GM18520 (cell line): ENCODE data around the gene SLC25A40.
"Not testable (repeated sequence)": the region's sequence is repeated elsewhere in the genome, so short reads cannot be mapped to it uniquely, and the experiment has no call there.

ENCODE experiments used
- ATAC-seq: cut with Tn5 transposase; IDR thresholded peaks from one replicate; pipeline ENCODE4 v1.9.1; 2021; ENCODE audit not compliant: unreplicated experiment

The SLC25A40 gene

DNA sequence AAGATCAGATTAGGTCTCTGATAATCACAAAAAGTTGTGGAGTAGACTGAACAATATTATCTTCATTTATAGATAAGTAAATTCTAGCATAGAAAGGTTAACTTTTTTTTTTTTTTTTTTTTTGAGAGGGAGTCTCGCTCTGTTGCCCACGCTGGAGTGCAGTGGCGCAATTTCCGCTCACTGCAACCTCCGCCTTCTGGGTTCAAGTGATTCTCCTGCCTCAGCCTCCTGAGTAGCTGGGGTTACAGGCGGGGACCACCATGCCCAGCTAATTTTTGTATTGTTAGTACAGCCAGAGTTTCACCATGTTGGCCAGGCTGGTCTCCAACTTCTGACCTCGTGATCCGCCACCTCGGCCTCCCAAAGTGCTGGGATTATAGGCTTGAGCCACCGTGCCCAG, 2.8 kb downstream of the SLC25A40 start:
- not testable (repeated sequence) for ATAC-seq

- ATAC-seq = no peak
These were observed 3.8 kb downstream of the SLC25A40 start for GRCh38 chr7:87872346-87872745.

DNA sequence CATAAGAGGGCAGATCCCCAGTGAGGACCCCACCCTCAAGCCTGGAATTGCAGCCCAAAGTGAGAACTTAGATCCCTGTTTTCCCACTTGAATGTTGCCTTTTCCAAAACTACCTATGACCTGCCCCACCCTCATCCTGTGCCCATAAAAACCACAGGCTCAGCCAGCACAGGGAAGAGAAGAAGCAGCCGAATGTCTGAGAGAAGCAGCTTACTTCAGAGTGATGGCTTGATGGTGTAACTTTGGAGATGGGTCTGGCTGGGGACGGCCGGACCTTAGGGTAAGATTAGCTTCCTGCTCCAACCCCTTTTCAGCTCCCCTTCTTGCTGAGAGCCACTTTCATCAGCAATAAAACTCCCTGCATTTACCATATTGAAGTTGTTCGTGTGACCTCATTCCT, 5.7 kb downstream of the SLC25A40 start:
- ATAC-seq = no peak

DNA sequence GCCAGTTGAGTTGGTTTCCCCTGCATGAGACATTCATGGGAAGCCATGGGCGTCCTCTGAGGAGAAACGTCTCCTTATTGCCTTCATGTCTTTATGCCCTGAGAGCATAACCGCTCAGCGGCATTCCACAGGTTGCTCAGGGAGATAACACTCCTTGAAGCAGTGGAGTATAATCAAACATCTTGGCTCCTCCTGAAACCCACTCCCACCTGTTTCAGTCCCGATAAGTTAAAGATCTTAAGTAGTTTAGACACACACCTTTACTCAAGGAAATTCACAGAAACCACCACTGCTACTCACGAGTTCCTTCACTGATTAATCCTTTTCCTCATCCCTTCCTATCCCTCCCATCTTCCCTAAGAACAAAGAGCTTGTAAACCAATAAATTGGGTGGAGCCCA, 9.6 kb downstream of the SLC25A40 start:
- ATAC-seq = not testable (repeated sequence)

GRCh38 chr7:87866089-87866488, 10.1 kb downstream of the SLC25A40 start:
- ATAC-seq = no peak

DNA sequence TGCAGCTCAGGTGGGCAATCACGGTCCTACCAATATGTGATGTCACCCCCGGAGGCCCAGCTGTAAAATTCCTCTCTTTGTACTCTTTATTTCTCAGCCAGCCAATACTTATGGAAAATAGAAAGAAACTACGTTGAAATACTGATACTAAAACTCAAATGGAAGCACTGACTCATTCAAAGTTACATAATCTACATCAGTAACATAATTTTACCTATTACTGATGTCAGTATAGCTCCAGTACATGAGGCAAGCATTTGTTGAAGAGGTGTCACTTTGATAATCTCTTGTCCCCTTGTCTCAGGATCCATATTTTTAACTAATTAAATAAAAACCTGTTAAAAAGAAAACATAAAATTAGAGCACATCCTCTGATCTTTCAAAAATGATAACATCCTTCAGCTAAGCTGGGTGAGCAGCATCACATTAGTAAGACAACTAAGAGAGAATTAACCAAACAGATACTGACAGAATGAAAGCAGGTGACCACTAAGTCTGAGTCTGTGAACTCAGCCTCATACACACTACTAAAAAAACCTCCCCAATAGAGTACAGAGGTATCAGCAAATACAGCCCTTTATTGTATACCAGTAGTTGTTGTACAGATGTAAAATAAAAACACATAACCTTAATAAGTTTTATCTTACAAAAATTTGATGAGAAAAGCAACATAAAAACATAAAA, 17.6 kb downstream of the SLC25A40 start:
- no peak for ATAC-seq

DNA sequence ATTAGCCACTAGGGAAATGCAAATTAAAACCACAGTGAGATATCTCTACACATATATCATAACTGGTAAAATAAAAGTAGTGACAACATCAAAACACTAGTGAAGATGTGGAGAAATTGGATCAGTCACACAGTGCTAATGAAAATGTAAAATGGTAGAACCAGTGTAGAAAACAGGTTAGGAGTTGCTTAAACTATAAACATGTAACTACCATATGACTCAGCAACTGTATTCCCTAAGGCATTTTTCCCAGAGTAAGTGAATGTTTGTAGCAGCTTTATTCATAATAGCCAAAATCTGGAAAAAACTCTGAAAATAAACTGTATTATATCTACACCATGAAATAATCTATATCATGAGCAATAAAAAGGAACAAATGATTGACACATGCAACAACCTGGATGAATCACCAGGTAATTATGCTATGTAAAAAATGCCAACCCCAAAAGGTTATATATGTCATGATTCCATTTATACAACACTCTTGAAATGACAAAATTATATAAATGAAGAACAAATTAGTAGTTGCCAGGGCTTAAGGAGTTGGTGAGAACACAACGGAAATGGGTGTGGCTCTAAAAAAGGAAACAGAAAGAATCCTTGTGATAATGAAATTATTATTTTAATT, 22.8 kb downstream of the SLC25A40 start:
- no peak for ATAC-seq

DNA sequence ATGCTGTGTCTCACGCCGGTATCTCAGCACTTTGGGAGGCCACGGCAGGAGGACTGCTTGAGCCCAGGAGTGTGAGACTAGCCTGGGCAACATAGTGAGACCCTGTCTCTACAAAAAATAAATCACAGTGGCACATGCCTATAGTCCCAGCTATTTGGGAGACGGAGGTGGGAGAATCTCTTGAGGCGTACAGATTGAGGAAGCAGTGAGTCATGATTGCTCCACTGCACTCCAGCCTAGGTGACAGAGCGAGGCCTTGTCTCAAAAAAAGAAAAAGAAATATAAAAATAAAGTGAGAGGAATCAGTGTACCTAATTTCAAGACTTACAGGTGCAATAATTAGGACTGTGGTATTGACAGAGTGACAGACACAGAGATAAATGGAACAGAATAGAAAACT, 23.9 kb downstream of the SLC25A40 start:
- no peak for ATAC-seq

DNA sequence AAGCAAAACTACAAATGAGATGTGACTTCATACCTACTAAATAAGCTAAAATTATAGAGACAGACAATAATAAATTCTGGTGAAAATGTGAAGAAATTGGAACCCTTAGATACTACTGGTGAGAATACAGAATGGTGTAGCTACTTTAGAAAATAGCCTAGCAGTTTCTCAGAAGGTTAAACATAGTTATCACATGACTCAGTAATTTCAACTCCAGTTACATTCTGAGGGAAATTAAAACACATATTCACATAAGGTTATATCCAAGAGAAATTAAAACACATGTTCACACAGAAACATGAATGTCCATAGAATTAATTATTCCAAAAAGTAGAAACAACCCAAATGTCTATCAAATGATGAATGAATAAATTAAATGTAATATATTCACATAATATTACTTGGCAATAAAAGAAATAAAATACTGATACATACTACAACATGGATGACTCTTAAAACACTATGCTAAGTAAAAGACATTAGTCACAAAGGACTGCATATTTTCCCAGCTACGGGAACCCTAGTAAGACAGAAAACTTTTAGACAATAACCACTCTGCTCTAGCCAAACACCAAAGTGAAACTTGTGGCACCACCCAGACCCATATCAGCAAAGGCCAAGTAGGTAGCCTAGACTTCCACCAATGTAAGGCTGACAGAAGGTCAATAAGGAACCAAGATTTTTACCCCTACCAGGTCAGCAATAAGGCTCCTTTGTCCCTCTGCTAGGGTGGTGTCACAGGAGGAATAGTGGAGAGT, 25.1 kb downstream of the SLC25A40 start:
- no peak for ATAC-seq

DNA sequence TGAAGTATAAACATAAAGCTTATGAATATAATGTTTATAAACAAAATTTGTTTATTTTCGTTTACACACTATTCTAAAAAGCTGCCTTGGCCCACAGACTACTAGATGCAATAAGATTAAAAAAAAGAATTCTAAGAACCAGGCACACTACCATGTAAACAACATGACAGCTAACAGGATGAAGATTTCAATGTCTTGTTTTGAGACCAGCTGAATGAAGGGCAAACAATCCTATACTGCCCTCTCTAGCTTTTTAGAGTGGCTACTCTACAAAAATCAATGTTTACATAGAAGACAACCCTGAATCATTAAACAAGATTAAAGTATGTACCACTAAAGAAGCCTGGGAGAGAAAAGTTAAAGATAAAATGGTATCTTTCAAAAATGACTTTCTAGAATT, 38.6 kb downstream of the SLC25A40 start:
- ATAC-seq = no peak

DNA sequence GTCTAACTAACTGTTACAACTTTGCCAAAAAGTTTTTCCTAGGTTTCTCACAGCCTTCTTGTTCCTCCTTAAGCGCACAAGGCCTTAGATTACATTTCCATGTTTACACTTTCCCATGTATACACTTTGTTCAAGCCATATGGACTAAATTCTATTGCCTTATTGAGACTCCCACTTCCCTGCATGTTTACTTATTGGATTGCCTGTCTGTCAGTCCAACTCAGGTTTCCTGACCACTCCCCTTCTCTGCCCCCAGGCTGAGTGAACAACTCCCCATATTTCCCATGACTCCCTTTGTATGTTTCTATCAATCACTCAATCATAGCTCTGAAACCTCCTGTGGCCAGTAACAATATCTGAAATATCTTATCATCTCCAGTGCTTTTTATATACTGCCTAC, 43.0 kb downstream of the SLC25A40 start:
- ATAC-seq = no peak

- no peak for ATAC-seq
These were observed 45.1 kb downstream of the SLC25A40 start for GRCh38 chr7:87831097-87831496.

DNA sequence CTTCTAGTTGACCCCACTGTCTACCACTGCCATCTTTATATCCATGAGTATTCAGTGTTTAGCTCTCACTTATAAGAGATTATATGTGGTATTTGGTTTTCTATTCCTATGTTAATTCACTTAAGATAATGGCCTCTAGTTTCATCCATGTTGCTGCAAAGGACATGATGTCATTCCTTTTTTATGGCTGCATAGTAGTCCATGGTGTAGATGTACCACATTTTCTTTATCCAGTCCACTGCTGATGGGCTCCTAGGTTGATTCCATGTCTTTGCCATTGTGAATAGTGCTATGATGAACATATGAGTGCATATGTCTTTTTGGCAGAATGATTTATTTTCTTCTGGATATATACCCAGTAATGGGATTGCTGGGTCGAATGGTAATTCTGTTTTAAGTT, 47.8 kb downstream of the SLC25A40 start:
- not testable (repeated sequence) for ATAC-seq

DNA sequence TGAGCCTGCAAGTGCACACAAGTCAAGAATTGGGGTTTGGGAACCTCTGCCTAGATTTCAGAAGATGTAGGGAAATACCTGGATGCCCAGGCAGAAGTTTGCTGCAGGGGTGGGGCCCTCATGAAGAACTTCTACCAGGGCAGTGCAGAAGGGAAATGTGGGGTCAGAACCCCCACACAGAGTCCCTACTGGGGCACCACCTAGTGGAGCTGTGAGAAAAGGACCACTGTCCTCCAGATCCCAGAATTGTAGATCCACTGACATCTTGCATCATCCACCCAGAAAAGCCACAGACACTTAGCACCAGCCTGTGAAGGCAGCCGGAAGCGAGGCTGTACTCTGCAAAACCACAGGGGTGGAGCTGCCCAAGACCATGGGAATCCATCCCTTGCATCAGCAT, 50.8 kb downstream of the SLC25A40 start:
- not testable (repeated sequence) for ATAC-seq

DNA sequence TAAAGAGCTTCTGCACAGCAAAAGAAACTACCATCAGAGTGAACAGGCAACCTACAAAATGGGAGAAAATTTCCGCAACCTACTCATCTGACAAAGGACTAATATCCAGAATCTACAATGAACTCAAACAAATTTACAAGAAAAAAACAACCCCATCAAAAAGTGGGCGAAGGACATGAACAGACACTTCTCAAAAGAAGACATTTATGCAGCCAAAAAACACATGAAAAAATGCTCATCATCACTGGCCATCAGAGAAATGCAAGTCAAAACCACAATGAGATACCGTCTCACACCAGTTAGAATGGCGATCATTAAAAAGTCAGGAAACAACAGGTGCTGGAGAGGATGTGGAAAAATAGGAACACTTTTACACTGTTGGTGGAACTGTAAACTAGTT, 54.1 kb downstream of the SLC25A40 start:
- not testable (repeated sequence) for ATAC-seq

- no peak for ATAC-seq
These were observed 57.8 kb downstream of the SLC25A40 start for GRCh38 chr7:87818336-87818735.

DNA sequence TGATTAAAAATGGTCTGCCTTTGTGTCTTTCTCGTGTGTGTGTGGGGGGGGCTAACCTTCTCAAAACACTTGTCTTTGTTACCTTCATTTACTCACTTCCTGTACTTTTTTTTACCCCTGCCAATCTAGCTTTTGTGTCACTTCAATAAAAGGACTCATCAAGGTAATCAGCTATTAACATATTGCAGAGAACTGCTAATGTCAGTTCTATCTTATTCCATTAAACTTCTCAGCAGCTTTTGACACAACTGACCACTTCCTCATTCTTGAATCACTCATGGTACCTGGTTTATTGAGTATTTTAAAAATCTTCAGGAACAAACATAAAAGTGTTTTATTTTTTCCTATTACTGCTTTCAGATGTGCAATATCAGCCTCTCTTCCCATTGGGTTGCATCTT, 59.8 kb downstream of the SLC25A40 start:
- no peak for ATAC-seq

GRCh38 chr7:87810726-87811125, 65.4 kb downstream of the SLC25A40 start:
- no peak for ATAC-seq

GRCh38 chr7:87810130-87810529, 66.0 kb downstream of the SLC25A40 start:
- ATAC-seq = no peak

- no peak for ATAC-seq
These were observed 70.0 kb downstream of the SLC25A40 start for GRCh38 chr7:87806150-87806549.

- ATAC-seq = peak; percentile 91
These were observed 78.3 kb downstream of the SLC25A40 start for GRCh38 chr7:87797798-87798403.

DNA sequence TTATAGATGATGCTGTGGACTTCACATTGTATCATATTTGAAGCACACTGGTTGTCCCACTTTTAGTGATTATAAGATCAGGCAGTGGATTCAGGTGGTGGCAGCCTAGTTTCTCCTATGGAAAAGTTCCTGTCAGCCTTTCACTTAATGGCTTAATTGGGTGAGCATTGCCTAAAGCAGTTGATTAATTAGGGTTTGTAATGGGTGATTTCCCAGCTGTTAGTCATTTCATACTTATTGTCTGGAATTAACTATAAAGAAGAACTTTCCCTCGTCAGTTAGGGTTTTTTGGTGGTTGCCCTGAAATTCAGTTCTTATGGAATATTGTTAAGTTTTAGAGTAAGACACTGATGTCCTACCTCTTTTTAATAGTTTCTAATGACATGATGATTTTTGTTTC, 78.8 kb downstream of the SLC25A40 start:
- no peak for ATAC-seq
